ENCODE data around the gene HNRNPUL2. TPM values are rescaled to one million over a fixed set of nuclear protein-coding genes. Genes with fewer than 3 reads are reported as not detected.

The HNRNPUL2 gene
- total RNA-seq, 2 experiments from 2014 or later, result 35.2 to 37.6 TPM

DNA sequence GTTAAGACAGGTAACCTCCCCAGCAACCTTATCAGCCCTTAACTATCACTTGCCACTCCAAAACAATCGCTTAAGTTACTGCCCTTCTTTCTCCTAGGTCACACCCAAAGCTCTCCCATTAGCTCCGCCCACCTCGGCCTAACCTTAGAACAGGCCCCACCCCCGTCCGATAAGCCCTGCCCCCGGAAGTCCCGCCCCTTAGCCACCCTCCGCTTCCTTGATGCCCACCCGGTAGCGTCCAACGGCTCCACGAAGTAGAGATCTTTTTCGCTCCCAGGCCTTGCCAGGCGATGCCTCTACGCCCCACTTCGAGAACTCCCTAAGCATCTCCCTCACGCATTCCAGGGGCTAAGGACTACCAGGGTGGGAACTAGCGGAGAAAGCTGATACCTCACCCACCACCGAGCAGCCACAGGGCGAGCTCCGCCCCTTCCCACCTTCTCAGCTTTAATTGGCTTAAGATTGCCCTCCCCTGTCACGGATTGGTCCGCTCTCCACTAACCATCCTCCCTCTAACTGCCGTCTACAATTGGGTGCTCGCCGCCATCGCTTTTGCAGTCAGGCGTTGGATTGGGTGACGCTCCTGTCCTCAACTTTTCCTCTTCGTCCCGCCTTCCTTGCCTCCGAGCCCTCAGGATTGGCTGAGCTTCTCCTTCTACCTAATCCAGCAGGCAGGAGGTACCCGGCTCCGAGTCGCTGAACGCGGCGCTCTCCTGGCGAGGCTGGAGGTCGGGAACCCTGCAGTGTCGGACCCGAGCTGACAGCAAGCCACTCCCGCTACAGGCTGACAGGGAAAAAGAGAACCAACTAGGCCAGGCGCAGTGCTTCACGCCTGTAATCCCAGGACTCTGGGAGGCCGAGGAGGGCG, 26.7 kb upstream of the HNRNPUL2 start, which contains the start of gene ZBTB3:
ZBTB3 (minus strand) TSS at position 425 of the 868 bp plus-strand sequence. CDS start 496 bp downstream, outside the sequence.
- peak within 1 kb of the TSS; percentile 93 for H3K4me3 Mint-ChIP-seq
- Histone ChIP-seq H3K36me3 (ENCODE audit: insufficient read depth, low read length) (peaks cover 21% of the 10 kb centered on the region), H3K27me3 (ENCODE audit: control insufficient read depth in 1 of 2, insufficient read depth in 2 of 2, low read length in 2 of 2) (no peaks in the 10 kb centered on the region), H3K4me1 (ENCODE audit: insufficient read depth, low read length) (peaks cover 41% of the 10 kb centered on the region), H3K9me3 (ENCODE audit: control insufficient read depth in 1 of 2, insufficient read depth in 1 of 2, low read length in 2 of 2) (no peaks in the 10 kb centered on the region), H3K27ac (ENCODE audit: low read depth in 1 of 2, low read length in 2 of 2) (peak within 1 kb of the TSS; percentile 84 to 88), H3K4me3 (ENCODE audit: low read length) (peak within 1 kb of the TSS; percentile 80)
- no peak for TF ChIP-seq CTCF (IDR thresholded peaks at IDR 0.05)
- POLR2A ChIA-PET, result interaction anchor here (0.8 to 5.6 kb wide), 43 partner anchors 8 to 1564 kb away, joined by 3 to 228 read pairs (median 6); partner anchors contain the start of genes B3GAT3, C11orf98, CSKMT and EEF1G
- H3K9me3 Mint-ChIP-seq, result no peaks in the 10 kb centered on the region
- ATAC-seq (ENCODE audit: poor library complexity) (peak; percentile 93), DNase-seq (peak; percentile 92 to 100 (median 97))
- H3K36me3 Mint-ChIP-seq (ENCODE audit: low read depth), result peaks cover 18% of the 10 kb centered on the region
- H3K4me1 Mint-ChIP-seq (ENCODE audit: low read depth), result peaks cover 35% of the 10 kb centered on the region
- CTCF ChIA-PET, result interaction anchor here (0.6 to 3.8 kb wide), 7 partner anchors 8 to 127 kb away, joined by 3 to 42 read pairs (median 6); partner anchors contain the start of genes HNRNPUL2, SLC3A2, TAF6L and TMEM179B
- no peaks in the 10 kb centered on the region for H3K27me3 Mint-ChIP-seq
- intact Hi-C loops (cut with DNase I, micrococcal nuclease), result loop anchor here (1.0 to 5.0 kb wide), 5 partner anchors 7 to 88 kb away; partner anchors contain the start of genes TTC9C (in 2 of the 2), POLR2G (in 1 of the 2) and TMEM179B (in 1 of the 2)
- H3K27ac Mint-ChIP-seq, result peak within 1 kb of the TSS; percentile 89

GRCh38 chr11:62752994-62753735, 25.9 kb upstream of the HNRNPUL2 start:
- H3K27ac ChIP-seq (ENCODE audit: low read depth in 1 of 2, low read length in 2 of 2), result peak overlapping the region; percentile 84 to 88
- peaks cover 22% of the 10 kb centered on the region for H3K36me3 Mint-ChIP-seq (ENCODE audit: low read depth)
- TF ChIP-seq CTCF (IDR thresholded peaks at IDR 0.05), result no peak
- DNase-seq, result peak in 1 of 14 experiments; percentile 38
- H3K4me1 Mint-ChIP-seq (ENCODE audit: low read depth), result peaks cover 37% of the 10 kb centered on the region
- no peaks in the 10 kb centered on the region for H3K9me3 Mint-ChIP-seq
- intact Hi-C loops (cut with DNase I, micrococcal nuclease), result loop anchor here (1.0 to 5.0 kb wide), 4 partner anchors 8 to 89 kb away; partner anchors contain the start of genes POLR2G (in 1 of the 2), TMEM179B (in 1 of the 2) and TTC9C (in 1 of the 2)
- peak overlapping the region; percentile 80 for H3K4me3 ChIP-seq (ENCODE audit: low read length)
- no peaks in the 10 kb centered on the region for H3K9me3 ChIP-seq (ENCODE audit: control insufficient read depth in 1 of 2, insufficient read depth in 1 of 2, low read length in 2 of 2)
- ChIA-PET POLR2A (interaction anchor here (0.8 to 5.6 kb wide), 42 partner anchors 8 to 1564 kb away, joined by 3 to 228 read pairs (median 6); partner anchors contain the start of genes B3GAT3, C11orf98, CSKMT and EEF1G), CTCF (interaction anchor here (0.9 to 3.8 kb wide), 6 partner anchors 9 to 128 kb away, joined by 3 to 42 read pairs (median 7); partner anchors contain the start of genes HNRNPUL2, SLC3A2, TAF6L and TMEM179B)
- no peaks in the 10 kb centered on the region for H3K27me3 Mint-ChIP-seq
- peak overlapping the region; percentile 93 for H3K4me3 Mint-ChIP-seq
- ATAC-seq (ENCODE audit: poor library complexity), result no peak
- peak overlapping the region; percentile 89 for H3K27ac Mint-ChIP-seq
- H3K36me3 ChIP-seq (ENCODE audit: insufficient read depth, low read length), result peaks cover 25% of the 10 kb centered on the region
- peaks cover 41% of the 10 kb centered on the region for H3K4me1 ChIP-seq (ENCODE audit: insufficient read depth, low read length)
- H3K27me3 ChIP-seq (ENCODE audit: control insufficient read depth in 1 of 2, insufficient read depth in 2 of 2, low read length in 2 of 2), result no peaks in the 10 kb centered on the region
